Superior temporal gyrus (tissue), 1 donor: ENCODE data around the gene GALNT2.
A peak's percentile ranks its signal among the peaks of the same experiment; 100 is the strongest.

Experiments
- DNase-seq: peaks from one replicate; pipeline ENCODE4 v3.0.0-alpha.2; 2016; ENCODE audit errors: extremely low spot score

Gene GALNT2

DNA sequence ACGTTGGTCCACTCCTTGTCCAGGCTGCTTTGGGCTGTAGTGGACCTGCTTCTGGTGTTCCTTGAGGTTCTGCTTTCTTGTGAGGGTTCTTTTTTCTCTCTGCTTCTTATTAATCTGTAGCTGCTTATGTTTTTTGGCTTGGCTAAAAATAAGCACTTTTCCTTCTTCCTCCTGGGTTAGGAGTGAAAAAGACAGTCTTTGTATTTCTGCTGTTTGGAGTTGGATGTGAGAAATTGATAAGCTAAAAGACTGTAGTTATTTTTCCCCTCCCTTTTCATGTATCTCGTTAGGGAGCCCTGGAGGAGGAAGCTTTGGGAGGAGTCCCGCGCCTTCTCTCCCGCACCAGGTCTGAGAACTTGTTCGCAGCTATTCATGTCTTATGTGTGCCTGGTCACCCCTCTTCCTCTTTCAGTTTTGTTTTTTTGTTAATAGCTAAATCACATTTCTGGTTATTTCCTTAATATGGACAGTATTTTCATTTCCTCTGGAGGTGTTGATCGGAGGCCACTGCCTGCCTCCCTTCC lies 79.0 kb downstream of the GALNT2 start:
- no peak for DNase-seq

DNA sequence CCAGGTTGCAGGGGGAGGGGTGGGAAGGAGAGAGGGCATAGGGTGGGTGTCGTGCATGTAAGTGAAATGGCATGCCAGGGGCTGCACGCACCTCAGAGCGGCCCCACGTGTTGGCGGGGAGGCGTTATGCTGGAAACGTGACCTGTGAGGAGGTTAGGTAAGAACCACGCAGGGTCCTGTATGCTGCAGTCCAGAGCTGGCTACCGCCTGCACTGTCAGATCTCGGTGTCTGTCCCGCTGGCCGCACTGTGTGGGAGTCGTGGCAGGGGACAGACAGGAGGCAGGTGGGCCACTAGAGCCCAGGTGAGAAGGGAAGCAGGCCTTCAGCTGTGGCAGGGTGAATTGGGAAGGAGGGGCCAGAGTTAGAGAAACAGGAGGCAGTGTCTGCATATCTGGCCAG lies 79.7 kb downstream of the GALNT2 start:
- DNase-seq: no peak

DNA sequence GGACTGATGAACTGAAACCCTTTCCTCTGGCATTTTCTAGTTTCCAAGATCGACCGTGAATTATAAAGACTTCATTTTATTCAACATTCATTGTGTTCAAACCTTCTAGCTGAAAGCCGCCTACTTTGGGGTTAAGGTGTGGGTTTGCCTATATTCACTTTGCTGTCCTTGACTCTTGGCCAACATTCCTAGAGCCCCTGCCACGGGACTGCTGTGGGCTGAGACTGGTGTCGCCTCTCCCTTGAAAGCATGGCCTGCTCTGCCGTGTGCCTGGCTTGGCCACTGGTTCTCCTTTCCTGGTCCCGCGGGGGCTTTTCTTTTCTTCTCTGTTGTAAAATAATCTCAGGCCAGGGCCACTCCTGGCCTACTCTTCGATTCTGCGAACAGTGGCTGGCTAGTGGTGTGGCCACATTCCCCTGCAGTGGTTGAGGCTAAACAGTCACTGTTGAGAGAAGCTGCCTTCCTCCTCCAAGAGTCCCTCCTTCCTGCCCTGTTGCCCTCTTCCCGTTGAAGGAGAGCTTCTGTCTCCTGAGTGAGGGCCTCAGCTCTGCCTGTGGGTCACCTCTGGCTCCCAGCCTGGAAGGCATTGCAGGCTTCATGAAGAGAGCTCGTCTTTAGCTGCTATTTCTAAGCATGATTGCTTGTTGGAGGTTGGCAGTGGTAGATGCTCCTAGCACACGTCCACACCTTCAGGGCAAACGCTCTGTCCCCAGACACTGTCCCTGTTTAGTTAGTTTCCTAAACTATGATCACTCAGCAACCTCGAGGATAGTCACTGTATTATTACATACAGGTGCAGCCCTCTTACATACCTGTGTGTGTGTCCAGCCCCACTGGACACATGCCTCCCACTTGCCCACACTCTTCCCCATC lies 80.5 kb downstream of the GALNT2 start:
- no peak for DNase-seq

- DNase-seq: no peak
These were observed 81.2 kb downstream of the GALNT2 start for GRCh38 chr1:230148126-230148652.

DNA sequence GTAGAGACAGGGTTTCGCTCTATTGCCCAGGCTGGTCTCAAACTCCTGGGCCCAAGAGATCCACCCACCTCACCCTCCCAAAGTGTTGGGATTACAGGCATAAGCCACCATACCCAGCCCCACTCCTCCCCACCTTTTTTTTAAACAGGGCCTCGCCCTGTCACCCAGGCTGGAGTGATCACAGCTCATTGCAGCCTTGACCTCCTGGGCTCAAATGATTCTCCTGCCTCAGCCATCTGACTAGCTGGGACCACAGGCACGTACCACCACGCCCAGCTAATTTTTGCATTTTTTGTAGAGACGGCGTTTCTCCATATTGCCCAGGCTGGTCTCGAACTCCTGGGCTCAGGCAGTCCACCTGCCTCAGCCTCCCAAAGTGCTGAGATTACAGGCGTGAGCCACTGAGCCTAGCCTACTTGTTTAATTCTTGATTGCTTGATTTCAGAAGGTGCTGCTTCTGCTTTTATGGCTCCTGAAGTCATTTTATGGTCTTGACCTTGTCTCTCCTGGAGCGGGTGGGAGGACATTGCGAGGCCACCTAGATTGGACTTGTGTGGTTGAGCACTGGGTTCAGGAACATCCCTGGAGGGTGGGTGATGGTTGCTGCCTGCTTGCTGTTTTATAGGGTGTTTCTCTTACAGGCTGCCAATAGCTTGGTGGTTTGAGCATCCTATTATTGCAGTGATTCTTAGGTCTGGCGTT lies 81.9 kb downstream of the GALNT2 start:
- DNase-seq: no peak

DNA sequence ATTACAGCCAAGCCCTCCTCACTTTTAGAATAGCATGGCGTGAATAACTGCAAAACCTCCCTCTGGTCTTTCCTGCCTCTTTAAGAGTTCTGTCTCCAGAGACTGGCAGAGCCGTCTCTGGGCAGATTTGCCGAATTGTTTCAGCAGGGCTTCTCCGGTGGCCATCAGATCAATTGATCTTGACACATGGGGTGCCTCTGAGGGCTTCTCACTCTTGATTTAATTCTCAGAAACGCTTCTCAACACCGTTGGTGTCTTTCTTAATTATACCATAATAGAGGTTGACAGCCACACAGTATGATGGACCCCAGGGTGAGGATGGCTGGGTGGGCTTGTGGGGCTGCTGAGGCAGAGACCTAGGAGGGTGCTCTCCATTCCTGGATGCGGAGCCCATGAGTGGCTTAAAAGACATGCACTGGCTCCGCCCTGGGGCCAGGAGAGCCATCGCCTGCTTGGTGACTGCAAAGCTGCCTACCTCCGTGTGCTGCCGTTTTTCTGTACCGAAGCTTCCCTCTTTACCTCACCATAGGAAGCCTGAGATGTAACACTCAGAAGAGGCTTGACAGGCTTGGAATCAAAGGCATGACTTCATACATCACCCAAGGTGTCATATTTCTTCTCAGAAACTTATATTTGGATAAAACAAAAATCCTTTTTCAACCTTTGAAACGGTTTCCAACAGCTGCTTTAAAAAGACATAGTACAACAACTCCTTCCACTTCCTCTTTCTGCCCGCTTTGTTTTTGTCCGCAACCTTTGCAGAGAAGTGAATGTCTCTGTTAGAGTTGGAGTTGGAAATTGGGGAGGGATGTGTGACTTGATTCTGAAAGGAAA lies 82.9 kb downstream of the GALNT2 start:
- peak; percentile 40 for DNase-seq

GRCh38 chr1:230150615-230151014 lies 83.6 kb downstream of the GALNT2 start:
- DNase-seq: no peak

DNA sequence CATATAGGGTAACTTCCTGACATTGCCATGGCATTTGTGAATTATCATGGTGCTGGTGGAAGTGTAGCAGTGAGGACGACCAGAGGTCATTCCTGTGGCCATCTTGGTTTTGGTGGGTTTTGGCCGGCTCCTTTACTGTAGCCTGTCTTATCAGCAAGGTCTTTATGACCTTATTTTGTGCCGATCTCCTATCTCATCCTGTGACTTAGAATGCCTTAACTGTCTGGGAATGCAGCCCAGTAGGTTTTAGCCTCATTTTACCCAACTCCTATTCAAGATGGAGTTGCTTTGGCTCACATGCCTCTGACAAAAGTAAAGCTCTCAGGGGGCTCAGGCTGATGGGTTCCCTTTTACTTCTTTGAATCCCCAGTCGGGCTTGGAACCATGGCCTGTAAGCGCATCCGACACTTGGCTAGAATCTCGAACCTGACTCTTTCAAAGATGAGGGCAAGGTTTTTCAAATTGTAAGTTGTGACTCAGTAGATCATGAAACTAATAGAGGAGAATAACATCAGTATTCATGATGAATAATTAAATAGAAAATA lies 85.0 kb downstream of the GALNT2 start:
- no peak for DNase-seq

DNA sequence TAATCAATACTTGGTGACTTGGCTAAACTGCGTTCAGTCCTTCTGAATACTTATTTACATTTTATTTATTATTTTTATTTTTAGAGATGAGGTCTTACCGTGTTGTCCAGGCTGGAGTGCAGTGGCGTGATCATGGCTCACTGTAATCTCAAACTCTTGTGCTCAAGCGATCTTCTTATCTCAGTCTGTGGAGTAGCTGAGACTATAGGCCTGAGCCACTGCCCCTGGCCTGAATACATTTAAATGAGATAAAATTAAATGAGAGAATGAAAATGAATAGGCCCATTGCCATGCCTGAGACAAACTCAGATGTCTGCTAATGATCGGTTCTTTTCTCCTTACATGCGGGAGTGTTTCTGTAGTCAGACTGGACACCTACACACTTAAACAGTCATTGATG lies 86.0 kb downstream of the GALNT2 start:
- DNase-seq: no peak

- peak; percentile 74 for DNase-seq
These were observed 86.7 kb downstream of the GALNT2 start for GRCh38 chr1:230153641-230154296.

GRCh38 chr1:230155021-230155420 lies 88.0 kb downstream of the GALNT2 start:
- DNase-seq: no peak

DNA sequence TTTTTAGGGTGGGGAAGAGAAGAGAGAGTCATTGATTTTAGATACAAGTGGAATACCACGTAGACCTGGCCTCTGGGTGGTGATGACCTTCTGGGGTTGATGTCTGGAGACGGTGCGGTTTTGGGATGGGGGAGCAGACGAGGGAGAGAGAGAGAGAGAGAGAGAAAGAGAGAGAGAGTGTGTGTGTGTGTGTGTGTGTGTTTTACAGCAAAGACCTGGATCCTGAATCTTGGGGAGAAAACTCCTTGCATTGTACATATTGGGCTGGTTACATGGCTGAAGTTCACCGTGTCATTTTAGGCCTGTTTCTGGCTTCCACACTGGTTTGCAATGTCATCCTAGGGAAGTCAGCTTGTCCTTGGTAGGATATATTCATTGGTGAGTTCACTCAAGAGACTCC lies 89.0 kb downstream of the GALNT2 start:
- DNase-seq: no peak

GRCh38 chr1:230156536-230156935 lies 89.5 kb downstream of the GALNT2 start:
- DNase-seq: no peak

DNA sequence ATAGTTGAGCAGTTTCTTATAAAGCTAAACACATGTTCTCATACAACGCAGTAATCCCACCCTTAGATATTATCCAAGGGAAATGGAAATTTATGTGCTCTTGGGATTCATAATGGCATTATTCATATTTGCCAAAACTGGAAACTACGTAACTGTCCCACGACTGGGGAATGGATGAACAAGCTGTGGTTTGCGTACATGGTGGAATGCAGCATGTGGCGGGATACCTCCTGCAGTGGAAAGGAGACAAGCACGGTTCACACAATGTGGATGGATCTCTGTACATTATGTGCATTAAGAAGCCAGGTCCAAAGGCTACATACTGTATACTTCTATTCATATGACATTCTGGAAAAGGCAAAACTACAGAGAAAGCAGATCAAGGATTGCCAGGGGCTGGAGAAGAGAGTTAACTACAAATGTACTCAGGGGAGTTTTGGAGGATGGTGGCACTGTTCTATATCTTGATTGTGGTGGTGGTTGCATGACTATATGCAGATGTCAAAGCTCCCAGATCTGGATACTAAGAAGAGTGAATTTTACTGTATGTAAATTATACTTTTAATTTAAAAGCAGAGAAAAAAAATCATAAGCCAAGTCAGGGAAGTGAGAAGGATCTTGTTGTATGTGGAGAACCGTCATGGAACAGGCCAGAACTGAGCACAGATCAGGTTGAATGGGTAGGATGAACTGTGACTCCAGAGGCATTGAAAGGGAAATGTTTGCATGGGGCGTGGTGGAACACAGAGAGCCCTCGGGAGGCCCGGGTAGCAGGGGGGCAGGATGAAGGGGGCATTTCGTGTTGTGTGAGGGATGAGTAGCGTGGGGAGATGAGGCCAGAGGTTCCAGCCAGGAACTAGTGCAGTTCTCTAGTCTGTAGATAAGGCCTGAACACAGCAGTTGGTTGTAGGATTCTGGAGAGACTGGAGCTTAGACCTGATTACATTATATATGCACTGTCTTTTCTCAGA lies 90.7 kb downstream of the GALNT2 start:
- DNase-seq: no peak

DNA sequence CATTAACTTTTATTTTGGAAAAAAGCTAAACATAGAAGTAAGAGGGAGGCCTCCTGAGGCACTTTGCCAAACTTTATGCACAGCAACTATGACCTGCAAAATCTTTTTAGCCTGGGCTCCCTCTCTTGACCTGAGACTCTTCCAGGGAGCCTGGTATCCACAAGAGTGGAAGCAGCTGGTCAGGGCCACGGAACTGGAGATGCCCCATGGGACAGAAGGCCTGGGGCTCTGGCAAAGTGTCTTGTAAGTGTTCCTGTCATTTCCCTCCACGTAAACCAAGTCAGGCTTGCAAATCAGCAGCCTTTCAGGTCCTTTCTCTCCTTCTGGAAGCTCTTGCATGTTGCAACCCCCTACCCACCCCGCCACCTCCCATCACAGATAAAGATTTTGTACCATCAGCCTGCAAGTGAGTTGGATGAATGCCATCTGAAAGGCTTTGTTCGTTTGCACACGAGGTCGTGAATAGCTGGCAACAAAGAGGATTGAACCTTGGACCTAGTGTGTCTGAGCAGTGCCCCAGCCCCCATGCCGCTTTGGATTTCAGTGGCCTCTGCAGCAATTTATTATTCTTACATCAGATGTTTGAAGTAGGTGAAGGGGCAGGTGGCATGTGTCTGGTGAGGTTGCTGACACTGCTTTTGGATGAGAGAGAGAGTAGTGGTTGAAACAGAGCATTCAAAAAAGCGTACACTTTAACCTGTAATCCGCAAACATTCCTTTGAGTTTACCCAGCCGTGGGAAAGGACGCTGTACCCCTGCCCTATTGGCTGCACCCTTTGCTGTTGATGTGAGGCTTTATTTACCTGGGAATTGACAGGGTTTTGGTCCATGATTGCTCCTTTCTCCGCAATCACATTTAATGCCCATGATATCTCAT lies 91.6 kb downstream of the GALNT2 start:
- DNase-seq: no peak

DNA sequence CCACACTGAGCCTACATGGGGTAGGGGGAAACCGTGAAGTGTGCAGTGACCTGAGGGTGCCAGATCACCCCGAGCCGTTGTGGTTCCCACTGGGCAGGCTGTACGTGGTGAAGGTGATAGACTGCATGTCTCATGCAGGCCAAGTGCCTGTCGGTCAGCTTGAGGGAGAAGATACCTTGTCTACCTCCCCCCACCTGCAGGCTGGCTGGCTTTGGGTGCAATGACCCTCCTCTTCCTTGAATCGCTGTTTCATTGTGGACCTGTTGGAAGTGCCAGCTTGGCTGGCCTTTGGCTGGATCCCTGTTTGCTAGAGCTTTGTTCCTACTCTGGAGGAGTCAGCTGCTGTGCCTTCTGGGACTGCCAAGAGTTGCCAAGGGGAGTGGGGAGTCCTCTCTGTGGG lies 92.5 kb downstream of the GALNT2 start:
- no peak for DNase-seq

DNA sequence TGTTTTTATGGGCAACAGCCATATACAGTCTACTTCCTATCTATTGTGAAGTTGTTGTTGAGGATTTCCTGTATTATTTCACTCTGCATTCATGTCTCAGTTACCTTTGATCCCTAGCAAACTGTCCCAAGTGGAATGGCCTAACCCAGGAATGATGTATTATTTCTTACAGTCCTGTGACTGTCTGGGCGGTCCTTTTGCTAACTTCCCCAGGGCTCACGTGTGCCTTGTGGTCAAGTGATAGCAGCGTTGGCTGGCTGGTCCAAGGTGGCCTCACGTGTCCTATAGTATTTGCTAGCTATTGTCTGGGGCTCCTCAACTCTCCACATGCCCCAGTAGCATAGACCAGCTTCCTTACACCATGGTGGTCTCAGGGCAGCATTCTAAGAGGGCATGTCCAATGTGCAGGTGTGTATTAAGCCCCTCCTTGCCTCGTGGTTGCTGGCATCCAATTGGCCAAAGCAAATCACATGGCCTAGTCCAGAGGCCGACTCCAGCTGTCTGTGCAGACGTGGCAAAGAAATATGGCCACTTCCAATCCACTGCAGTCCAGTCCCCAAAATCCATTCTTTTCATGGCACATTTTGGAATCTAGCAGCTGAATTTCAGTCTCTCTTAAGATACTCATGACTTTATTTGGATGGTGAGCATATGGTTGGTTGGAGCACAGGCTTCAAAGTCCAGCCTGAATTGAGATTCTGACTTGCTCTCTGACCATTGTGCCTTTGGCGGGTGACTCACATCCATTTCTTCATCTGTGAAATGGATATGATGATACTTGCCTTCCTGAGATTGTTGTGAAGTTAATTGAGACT lies 94.1 kb downstream of the GALNT2 start:
- DNase-seq: no peak

GRCh38 chr1:230163205-230163604 lies 96.2 kb downstream of the GALNT2 start:
- DNase-seq: no peak
